H1 (cell line): Measurements from ENCODE around the gene WNK2. TPM values are rescaled to one million over a fixed set of nuclear protein-coding genes. Genes with fewer than 3 reads are reported as not detected.

ENCODE experiments used
- CHD7 ChIP-seq: fragments of 300-600 bp; sonication (generic); IDR thresholded peaks from 2 replicates; pipeline ENCODE4 v1.7.1; 2012; ENCODE audit warnings: low read length, moderate library complexity, mild to moderate bottlenecking, inconsistent platforms; ENCODE audit not compliant: insufficient replicate concordance
- CTBP2 ChIP-seq: IDR thresholded peaks from 2 replicates; pipeline ENCODE4 v1.7.0; 2011; ENCODE audit warnings: borderline replicate concordance, mild to moderate bottlenecking, moderate library complexity, mixed read lengths, low read length; ENCODE audit not compliant: insufficient read depth, insufficient read length
- CTCF ChIP-seq, 3 experiments: IDR thresholded peaks; 1 replicate in 2 of 3; 2 replicates in 1 of 3; pipeline versions ENCODE4 v1.5.1 to v1.6.1; 2011; ENCODE audit warnings: low read length in 3 of 3, mild to moderate bottlenecking in 3 of 3, inconsistent platforms in 2 of 3, low read depth in 1 of 3, moderate library complexity in 1 of 3; ENCODE audit not compliant: insufficient read depth in 1 of 3; ENCODE audit errors: control extremely low read depth in 1 of 3
- KDM1A ChIP-seq: fragments of 200-600, 300-600 bp; sonication (generic); IDR thresholded peaks from 2 replicates; pipeline ENCODE4 v1.7.1; 2016; ENCODE audit warnings: mild to moderate bottlenecking, low read length, borderline replicate concordance
- polyA plus RNA-seq, 7 experiments: library from polyadenylated mRNA; depleted of rRNA in 3 of 7; stranded (reverse) in 5 of 7; unstranded in 2 of 7; fragments of >200 nt in 5 of 7; fragments of 200-250 nt in 2 of 7; gene quantifications; 1 replicate in 5 of 7; 2 replicates in 1 of 7; 4 replicates in 1 of 7; pipeline versions ENCODE4 v1.2.1 to v1.2.3, GENCODE V29; 2011 to 2013; ENCODE audit warnings: missing spikeins in 2 of 7, mixed read lengths in 2 of 7
- total RNA-seq: library from RNA; stranded (reverse); fragmentation: NEBNext Ultra II Directional; extraction: Animal tissue kit (Norgen Biotek cat#: 25700); gene quantifications from 2 replicates; pipeline ENCODE4 v1.2.1, GENCODE V29; 2021
- TF ChIP-seq, protein P1 (sequence below): IDR thresholded peaks from 2 replicates; pipeline ENCODE4 v1.6.1; 2011; ENCODE audit warnings: low read length, improper control_type of control experiment

WNK2 gene
- total and polyA plus RNA-seq, 2 of the 8 experiments (the other 6 are each of a cell fraction or from before 2014, with no cell fraction given): 12.0 to 87.2 TPM

- TF ChIP-seq CTCF (IDR thresholded peaks at IDR 0.05; ENCODE audit: control extremely low read depth in 1 of 3, insufficient read depth in 1 of 3, low read depth in 1 of 3, low read length in 3 of 3) (no peak), KDM1A (no peak), CTBP2 (no peak), CHD7 (no peak)
- TF ChIP-seq, protein P1, sequence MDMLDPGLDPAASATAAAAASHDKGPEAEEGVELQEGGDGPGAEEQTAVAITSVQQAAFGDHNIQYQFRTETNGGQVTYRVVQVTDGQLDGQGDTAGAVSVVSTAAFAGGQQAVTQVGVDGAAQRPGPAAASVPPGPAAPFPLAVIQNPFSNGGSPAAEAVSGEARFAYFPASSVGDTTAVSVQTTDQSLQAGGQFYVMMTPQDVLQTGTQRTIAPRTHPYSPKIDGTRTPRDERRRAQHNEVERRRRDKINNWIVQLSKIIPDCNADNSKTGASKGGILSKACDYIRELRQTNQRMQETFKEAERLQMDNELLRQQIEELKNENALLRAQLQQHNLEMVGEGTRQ: no peak
These were observed 121.6 kb downstream of the WNK2 start (continued) for GRCh38 chr9:93305497-93306020.
